H1 (cell line): ENCODE results near the gene NELL1. TPM values are rescaled to one million over a fixed set of nuclear protein-coding genes. Genes with fewer than 3 reads are reported as not detected.

Source experiments
- CBX5 ChIP-seq: fragments of 300-800, 300-1000 bp; sonication (generic); IDR thresholded peaks from 2 replicates; pipeline ENCODE4 v1.7.1; 2016; ENCODE audit warnings: antibody characterized with exemption, low read length, low read depth
- KDM5A ChIP-seq: fragments of 200-600 bp; IDR thresholded peaks from 2 replicates; pipeline ENCODE4 v1.7.1; 2012; ENCODE audit warnings: mild to moderate bottlenecking, low read length, inconsistent platforms, mixed read lengths
- TAF1 ChIP-seq: IDR thresholded peaks from 2 replicates; pipeline ENCODE4 v1.6.1; 2011; ENCODE audit warnings: mild to moderate bottlenecking, low read depth, low read length
- TBP ChIP-seq: IDR thresholded peaks from 2 replicates; pipeline ENCODE4 v1.6.1; 2011; ENCODE audit warnings: low read depth, low read length, improper control_type of control experiment
- polyA plus RNA-seq, 7 experiments: library from polyadenylated mRNA; depleted of rRNA in 3 of 7; stranded (reverse) in 5 of 7; unstranded in 2 of 7; fragments of >200 nt in 5 of 7; fragments of 200-250 nt in 2 of 7; gene quantifications; 1 replicate in 5 of 7; 2 replicates in 1 of 7; 4 replicates in 1 of 7; pipeline versions ENCODE4 v1.2.1 to v1.2.3, GENCODE V29; 2011 to 2013; ENCODE audit warnings: missing spikeins in 2 of 7, mixed read lengths in 2 of 7
- total RNA-seq: library from RNA; stranded (reverse); fragmentation: NEBNext Ultra II Directional; extraction: Animal tissue kit (Norgen Biotek cat#: 25700); gene quantifications from 2 replicates; pipeline ENCODE4 v1.2.1, GENCODE V29; 2021

NELL1 gene
- total and polyA plus RNA-seq, 2 of the 8 experiments (the other 6 are each of a cell fraction or from before 2014, with no cell fraction given), result 0.21 TPM; not detected in 1

DNA sequence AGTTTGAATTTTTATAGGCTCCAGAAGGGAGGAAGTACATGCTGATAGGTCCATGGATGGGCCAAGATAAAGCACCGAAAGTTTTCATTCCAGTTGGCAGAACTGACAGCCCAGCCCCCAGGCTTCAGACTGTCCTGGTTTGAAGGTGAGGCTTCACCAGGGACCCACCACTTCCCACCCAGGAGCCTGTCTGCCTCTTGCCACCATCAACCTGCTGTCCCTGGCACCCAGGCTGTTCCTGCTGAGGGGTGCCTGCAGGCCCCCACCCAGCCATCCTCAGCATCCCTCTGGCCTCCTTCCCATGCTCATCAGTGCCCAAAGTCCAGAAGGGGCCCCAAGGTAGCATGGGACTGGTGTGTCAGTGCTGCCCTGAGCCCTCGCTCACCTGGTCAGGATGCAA lies 463.9 kb downstream of the NELL1 start (continued):
- TF ChIP-seq CBX5 (no peak), KDM5A (no peak), TBP (no peak), TAF1 (no peak)
- TF ChIP-seq, all 59 proteins: peak for 0
